Breast epithelium (tissue), 4 donors: ENCODE results near the gene SLC39A1. TPM values are rescaled to one million over a fixed set of nuclear protein-coding genes. Genes with fewer than 3 reads are reported as not detected.

ENCODE experiments used
- DNase-seq, 2 donors: peaks; one replicate each; pipeline ENCODE4 v3.0.0-alpha.2; 2019; ENCODE audit warnings: low spot score in 2 of 2
- H3K27ac ChIP-seq, 2 donors: fragments of 200-600 bp; sonication (generic) in 1 of 2; one replicate each; pipeline ENCODE4 v1.5.1; 2016 to 2019; ENCODE audit warnings: mild to moderate bottlenecking in 1 of 2
- H3K27me3 ChIP-seq, 2 donors: fragments of 200-600 bp; sonication (generic) in 1 of 2; one replicate each; pipeline versions ENCODE4 v1.5.1 to v1.6.0; 2017 to 2019; ENCODE audit warnings: control low read depth in 1 of 2, mild to moderate bottlenecking in 1 of 2
- H3K36me3 ChIP-seq: fragments of 200-600 bp; one replicate; pipeline ENCODE4 v1.5.1; 2019
- H3K4me1 ChIP-seq, 2 donors: fragments of 200-600 bp; sonication (generic); one replicate each; pipeline ENCODE4 v1.5.1; 2016 to 2019; ENCODE audit warnings: control low read depth in 1 of 2
- H3K4me3 ChIP-seq, 3 donors: fragments of 200-600 bp; sonication (generic); 1 replicate in 2 of 3; 2 replicates in 1 of 3; pipeline ENCODE4 v1.5.1; 2016 to 2019; ENCODE audit warnings: mild to moderate bottlenecking in 3 of 3, moderate library complexity in 2 of 3
- H3K9me3 ChIP-seq, 2 donors: fragments of 200-600 bp; sonication (generic) in 1 of 2; one replicate each; pipeline ENCODE4 v1.5.1; 2016 to 2019; ENCODE audit warnings: control low read depth in 1 of 2
- POLR2A ChIP-seq: fragments of 450-650 bp; IDR thresholded peaks from one replicate; pipeline ENCODE4 v1.6.1; 2016; ENCODE audit warnings: antibody characterized with exemption, mild to moderate bottlenecking, moderate library complexity
- POLR2AphosphoS5 ChIP-seq, 3 donors: sonication (generic); formaldehyde crosslinking; IDR thresholded peaks; one replicate each; pipeline ENCODE4 v1.6.1; 2017; ENCODE audit warnings: antibody characterized with exemption in 3 of 3
- intact Hi-C: fragments of 100-400 bp; cut with DNase I; formaldehyde crosslinking; loops from one replicate; pipeline ENCODE4 v1.15.1; 2023; ENCODE audit warnings: low total_unique reads
- total RNA-seq, 3 donors: library from RNA; depleted of rRNA; stranded (reverse); fragments of >200 nt; gene quantifications; one replicate each; pipeline ENCODE4 v1.1.0, GENCODE V29; 2016
- TF ChIP-seq, protein P1 (sequence below), 3 donors: fragments of 450-650 bp; IDR thresholded peaks; one replicate each; pipeline ENCODE4 v1.5.1; 2016 to 2017; ENCODE audit warnings: antibody characterized with exemption in 3 of 3, mild to moderate bottlenecking in 3 of 3, moderate library complexity in 3 of 3

Gene SLC39A1
- total RNA-seq, 3 donors from 2014 or later, result 102 to 119 (median 111) TPM

DNA sequence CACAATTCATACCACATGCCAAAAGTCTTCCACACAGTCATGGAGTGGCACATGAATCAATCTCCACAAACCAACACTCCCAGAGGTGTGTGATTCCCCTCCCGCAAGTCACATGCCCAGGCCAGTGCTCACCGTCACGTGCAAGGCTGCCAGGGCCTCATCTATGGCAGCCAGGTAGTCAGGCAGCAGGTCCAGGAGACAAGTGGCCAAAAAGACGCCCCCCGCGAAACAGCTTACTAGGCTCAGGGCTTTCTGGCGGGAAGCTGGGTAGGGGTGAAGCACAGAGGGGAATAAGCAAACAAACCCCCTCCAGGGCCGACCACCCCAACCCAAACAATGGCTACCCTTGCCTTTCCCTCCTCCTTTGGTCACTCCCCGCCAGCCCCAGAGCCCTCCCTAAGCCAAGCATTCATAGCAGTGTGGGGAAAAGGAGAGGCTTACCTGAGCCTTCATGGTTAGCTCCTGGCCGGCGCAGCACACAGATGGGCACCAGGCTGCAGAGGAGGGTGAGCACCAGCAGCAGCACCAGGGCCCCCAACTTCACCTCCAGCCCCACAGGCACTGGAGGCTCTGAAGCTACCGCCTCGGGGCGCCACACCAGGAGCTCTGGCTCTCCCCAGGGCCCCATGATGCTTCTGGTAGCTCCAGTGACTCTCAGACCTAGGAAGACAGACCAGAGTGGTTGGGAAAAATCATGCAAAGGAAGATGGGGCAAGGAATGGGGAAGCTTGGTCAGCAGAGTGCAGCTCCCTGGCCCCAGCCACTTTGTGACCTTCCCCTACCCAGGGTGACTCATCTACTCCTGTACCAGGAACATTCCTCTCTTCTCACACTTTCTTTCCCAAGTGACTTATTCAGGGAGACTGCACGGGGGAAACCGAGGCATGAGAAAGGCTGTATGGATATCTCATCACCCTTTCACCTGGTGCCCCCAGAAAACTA, 978 bp downstream of the SLC39A1 start:
- Histone ChIP-seq H3K4me1 (peaks cover 0 to 14% of the 10 kb centered on the region in 2 donors), H3K9me3 (no peaks in the 10 kb centered on the region), H3K27ac (peak overlapping the region; percentile 95 to 98), H3K36me3 (no peaks in the 10 kb centered on the region), H3K27me3 (no peaks in the 10 kb centered on the region), H3K4me3 (peak overlapping the region; percentile 59 to 85 (median 63))
- TF ChIP-seq, protein P1, sequence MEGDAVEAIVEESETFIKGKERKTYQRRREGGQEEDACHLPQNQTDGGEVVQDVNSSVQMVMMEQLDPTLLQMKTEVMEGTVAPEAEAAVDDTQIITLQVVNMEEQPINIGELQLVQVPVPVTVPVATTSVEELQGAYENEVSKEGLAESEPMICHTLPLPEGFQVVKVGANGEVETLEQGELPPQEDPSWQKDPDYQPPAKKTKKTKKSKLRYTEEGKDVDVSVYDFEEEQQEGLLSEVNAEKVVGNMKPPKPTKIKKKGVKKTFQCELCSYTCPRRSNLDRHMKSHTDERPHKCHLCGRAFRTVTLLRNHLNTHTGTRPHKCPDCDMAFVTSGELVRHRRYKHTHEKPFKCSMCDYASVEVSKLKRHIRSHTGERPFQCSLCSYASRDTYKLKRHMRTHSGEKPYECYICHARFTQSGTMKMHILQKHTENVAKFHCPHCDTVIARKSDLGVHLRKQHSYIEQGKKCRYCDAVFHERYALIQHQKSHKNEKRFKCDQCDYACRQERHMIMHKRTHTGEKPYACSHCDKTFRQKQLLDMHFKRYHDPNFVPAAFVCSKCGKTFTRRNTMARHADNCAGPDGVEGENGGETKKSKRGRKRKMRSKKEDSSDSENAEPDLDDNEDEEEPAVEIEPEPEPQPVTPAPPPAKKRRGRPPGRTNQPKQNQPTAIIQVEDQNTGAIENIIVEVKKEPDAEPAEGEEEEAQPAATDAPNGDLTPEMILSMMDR (IDR thresholded peaks at IDR 0.05), result no peak
- no peak for TF ChIP-seq POLR2A
- no peak for TF ChIP-seq POLR2AphosphoS5 (IDR thresholded peaks at IDR 0.05)
- DNase-seq, result peak in 1 of 2 donors; percentile 53
- intact Hi-C loops, result no loop called here

DNA sequence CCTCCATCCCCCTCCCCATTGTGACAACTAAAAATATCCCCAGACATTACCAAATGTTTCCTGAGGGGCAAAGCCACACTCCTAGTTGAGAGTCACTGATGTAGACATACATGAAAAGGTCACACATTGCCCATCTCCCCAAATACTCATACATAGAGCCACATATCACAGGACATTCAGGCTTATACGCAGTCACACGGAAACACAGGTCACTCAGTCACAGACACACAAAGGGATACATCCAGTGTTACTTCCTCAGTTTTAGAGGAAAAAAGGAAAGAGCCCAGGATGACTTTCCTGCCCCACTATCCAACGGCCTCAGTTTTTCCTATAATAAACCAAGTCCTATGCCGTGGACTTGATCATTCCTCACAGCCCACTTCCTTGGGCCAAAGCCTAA, 1.9 kb downstream of the SLC39A1 start:
- intact Hi-C loops, result no loop called here
- DNase-seq, result no peak
- Histone ChIP-seq H3K4me3 (peak overlapping the region in 2 of 3 donors; percentile 59 to 85), H3K9me3 (no peaks in the 10 kb centered on the region), H3K27me3 (no peaks in the 10 kb centered on the region), H3K36me3 (no peaks in the 10 kb centered on the region), H3K4me1 (peaks cover 8 to 17% of the 10 kb centered on the region in 2 donors), H3K27ac (peak overlapping the region; percentile 95 to 98)
- no peak for TF ChIP-seq POLR2AphosphoS5 (IDR thresholded peaks at IDR 0.05)
- TF ChIP-seq, protein P1 (IDR thresholded peaks at IDR 0.05), result no peak
- TF ChIP-seq POLR2A, result no peak

DNA sequence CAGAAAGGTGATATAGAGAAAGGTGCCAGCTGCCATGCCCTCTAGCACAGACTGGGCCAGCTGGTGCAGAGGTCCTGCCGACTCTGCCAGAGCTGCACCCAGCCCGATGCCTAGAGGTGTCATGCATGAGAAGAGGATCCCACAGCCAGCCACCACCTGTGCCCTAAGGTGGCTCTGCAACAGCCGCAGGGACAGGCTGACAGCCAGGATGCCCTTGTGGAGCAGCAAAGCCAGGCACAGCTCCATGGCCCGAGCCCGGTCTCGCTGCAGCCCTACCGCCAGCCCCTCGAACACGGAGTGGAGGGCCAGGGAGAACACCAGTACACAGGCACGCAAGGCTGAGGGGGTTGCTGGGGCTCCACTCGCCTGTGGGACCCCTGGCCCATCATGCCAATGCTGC, 3.1 kb downstream of the SLC39A1 start:
- no peak for DNase-seq
- Histone ChIP-seq H3K4me1 (peaks cover 10 to 17% of the 10 kb centered on the region in 2 donors), H3K36me3 (no peaks in the 10 kb centered on the region), H3K4me3 (no peak overlapping the region), H3K27ac (peak overlapping the region; percentile 91 to 95), H3K27me3 (no peaks in the 10 kb centered on the region), H3K9me3 (no peaks in the 10 kb centered on the region)
- TF ChIP-seq POLR2AphosphoS5 (IDR thresholded peaks at IDR 0.05) (no peak), POLR2A (no peak)
- TF ChIP-seq, protein P1 (IDR thresholded peaks at IDR 0.05), result no peak
- intact Hi-C loops, result no loop called here

DNA sequence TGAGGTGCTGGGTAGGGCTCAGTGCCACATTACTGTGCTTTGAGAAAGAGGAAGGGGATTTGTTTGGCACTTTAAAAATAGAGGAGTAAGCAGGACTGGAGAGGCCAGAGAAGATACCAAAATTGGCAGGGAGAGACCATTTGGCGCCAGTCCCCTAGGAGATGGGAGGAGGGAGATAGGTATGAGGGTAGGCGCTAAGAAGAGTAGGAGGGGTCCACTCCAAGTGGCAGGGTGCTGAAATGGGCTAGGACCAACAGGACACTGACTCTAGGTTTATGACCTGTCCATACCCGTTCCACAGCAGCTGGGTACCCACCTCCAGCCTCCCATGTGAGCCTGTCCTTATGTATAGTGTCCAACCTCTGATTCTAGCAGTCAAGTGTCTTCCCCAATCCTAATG, 3.9 kb downstream of the SLC39A1 start:
- H3K27ac ChIP-seq, result peak overlapping the region; percentile 91 to 95
- no peaks in the 10 kb centered on the region for H3K27me3 ChIP-seq
- no peaks in the 10 kb centered on the region for H3K9me3 ChIP-seq
- no peaks in the 10 kb centered on the region for H3K36me3 ChIP-seq
- intact Hi-C loops, result no loop called here
- no peak overlapping the region for H3K4me3 ChIP-seq
- no peak for DNase-seq
- TF ChIP-seq, protein P1 (IDR thresholded peaks at IDR 0.05), result no peak
- TF ChIP-seq POLR2A, result no peak
- no peak for TF ChIP-seq POLR2AphosphoS5 (IDR thresholded peaks at IDR 0.05)
- peaks cover 10 to 17% of the 10 kb centered on the region in 2 donors for H3K4me1 ChIP-seq

DNA sequence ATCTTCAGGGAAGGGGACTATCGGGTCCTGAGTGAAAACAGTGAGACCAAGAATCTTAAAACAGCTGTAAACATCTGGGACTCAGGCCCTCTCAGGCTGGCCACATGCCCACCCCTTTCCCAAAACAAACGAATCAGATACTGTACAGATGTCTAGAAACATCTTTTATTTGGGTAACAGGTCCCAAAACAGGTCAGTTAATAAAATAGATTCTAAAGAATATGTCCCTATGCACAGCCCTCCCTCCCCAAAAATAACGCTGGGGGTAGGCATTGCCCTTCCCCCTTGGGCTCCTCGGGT, 4.4 kb downstream of the SLC39A1 start:
- no peaks in the 10 kb centered on the region for H3K27me3 ChIP-seq
- H3K4me1 ChIP-seq, result peaks cover 10 to 17% of the 10 kb centered on the region in 2 donors
- intact Hi-C loops, result no loop called here
- no peak for DNase-seq
- TF ChIP-seq POLR2AphosphoS5 (IDR thresholded peaks at IDR 0.05), result no peak
- H3K36me3 ChIP-seq, result no peaks in the 10 kb centered on the region
- no peaks in the 10 kb centered on the region for H3K9me3 ChIP-seq
- peak overlapping the region; percentile 91 to 95 for H3K27ac ChIP-seq
- peak overlapping the region; percentile 93 to 95 (median 94) for H3K4me3 ChIP-seq
